Raji (cell line): ENCODE data around the gene ULBP2.

Source experiments
- POLR2A ChIP-seq: IDR thresholded peaks from 2 replicates; pipeline ENCODE4 v1.6.1; 2011; ENCODE audit warnings: low read depth, low read length, control low read depth; ENCODE audit not compliant: insufficient read depth

The ULBP2 gene, protein sequence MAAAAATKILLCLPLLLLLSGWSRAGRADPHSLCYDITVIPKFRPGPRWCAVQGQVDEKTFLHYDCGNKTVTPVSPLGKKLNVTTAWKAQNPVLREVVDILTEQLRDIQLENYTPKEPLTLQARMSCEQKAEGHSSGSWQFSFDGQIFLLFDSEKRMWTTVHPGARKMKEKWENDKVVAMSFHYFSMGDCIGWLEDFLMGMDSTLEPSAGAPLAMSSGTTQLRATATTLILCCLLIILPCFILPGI

DNA sequence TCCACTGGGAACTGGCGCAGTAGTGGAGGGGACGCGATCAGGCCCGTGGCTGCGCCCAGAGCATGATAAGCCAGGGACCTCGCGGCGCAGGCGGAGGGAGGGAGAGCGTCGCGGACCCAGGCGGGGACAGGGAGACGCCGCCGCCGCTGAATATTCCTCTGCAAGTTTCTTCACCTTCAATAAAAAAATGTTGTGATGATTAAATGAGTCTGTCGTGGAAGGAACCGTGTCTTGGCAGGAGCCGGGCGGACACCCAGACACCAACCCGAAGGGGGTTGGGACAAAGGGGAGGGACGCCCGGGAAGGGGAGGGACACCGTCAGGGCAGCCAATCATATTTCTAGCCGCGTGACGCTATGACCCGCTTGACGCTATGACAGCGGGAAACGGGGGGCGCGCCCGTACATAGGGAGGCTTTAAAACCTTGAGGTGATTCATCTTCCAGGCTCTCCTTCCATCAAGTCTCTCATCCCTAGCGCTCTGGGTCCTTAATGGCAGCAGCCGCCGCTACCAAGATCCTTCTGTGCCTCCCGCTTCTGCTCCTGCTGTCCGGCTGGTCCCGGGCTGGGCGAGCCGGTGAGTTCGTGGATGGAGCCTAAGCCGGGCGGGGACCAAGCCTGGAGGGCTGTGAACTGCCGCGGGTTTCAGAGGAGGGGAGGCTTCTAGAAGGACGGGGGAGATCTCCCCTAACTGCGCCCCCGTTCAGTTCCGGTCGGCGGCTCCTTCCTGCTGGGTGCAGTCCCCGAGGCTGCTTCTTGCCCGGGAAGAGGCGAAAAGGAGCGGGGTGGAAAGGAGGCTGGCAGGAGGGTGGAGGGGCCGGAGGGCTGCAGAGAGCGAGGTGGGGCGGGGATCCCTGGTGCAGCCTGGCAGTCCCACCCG, at the start of gene ULBP2:
ULBP2 (plus strand) TSS at position 432 of the 878 bp plus-strand sequence; CDS start at position 491, 59 bp downstream.
- TF ChIP-seq POLR2A, result peak; percentile 57; the same call in 1 of the 2 replicates

DNA sequence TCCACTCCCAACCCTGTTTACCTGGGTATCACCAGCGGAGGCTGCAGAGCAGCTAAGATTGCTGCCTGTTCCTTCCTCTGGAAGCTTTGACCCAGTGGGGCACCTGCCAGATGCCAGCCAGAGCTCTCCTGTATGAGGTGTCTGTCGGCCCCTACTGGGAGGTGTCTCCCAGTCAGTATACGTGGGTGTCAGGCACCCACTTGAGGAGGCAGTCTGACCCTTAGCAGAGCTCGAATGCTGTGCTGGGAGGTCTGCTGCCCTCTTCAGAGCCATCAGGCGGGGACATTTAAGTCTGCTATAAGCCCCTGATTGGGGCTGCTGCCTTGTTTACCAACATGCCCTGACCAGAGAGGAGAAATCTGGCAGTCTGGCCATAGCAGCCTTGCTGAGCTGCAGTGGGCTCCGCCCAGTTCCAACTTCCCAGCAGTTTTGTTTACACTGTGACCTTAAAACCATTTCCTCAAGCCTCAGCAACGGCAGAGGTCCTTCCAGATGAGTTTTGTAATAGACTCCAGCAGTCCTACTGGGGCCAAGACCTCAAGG, 46.7 kb upstream of the ULBP2 start:
- TF ChIP-seq POLR2A, result no peak

DNA sequence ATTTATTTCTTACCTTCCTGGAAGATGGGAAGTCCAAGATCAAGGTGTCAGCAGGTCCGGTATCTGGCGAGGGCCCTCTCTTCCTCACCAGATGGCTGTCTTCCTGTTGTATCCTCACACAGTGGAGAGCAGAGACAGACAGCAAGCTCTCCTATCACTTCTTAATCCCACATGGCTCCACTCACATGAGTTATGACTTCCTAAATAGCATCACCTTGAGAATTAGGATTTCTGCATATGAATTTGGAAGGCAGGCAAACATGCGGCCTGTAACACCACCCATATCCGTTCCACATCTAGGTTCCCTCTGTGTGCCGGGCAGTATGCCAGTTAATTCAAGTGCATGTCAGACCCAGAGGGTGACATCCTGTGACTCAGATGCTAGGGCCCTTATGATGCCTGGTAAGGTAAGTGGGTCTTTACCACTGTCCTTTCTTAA, 46.0 kb upstream of the ULBP2 start:
- TF ChIP-seq POLR2A, result no peak

DNA sequence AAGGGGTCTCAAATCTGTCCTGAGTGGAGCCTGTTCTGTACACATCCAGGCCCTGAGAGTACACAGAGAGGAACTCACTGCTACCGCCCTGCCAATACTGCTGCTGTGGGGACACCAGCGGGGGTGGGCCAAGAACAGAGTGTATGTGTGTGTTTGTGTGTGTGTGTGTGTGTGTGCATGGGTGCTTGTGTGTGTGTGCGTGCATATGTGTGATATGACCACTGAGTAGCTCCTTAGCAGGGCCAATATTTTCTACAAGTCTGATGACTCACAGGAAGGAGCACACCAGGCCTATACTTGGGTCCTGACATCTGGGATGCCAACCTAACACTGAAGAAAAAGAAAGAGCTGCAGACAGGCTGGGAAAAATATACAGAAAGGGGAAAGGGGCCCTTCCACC, 45.3 kb upstream of the ULBP2 start:
- no peak for TF ChIP-seq POLR2A

DNA sequence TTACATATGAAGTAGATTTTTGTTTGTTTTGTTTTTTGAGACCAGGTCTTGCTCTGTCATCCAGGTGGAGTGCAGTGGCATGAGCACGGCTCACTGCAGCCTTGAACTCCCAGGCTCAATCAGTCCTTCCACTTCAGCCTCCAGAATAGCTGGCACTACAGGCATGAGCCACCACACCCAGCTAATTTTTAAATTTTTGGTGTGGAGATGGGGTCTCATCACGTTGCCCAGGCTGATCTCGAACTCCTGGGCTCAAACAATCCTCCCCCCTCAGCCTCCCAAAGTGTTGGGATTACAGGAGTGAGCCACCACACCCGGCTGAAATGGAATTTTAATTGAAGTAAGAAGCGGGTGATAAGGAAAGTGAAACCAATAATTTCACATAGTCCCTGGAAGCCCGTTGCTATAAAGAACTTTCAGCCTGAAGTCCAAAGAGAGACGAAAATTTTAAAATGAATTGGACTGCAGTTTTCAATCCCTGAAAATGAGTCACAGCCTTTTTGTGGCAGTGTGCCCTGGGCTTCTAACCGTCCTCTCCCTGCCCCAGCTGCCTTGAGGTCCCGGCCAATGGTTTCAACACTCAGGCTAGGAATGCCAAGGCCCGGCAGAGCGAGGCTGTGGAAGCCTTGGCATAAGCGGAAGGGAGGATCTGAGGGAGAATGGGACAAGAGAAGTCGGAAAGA, 44.7 kb upstream of the ULBP2 start:
- TF ChIP-seq POLR2A, result no peak

DNA sequence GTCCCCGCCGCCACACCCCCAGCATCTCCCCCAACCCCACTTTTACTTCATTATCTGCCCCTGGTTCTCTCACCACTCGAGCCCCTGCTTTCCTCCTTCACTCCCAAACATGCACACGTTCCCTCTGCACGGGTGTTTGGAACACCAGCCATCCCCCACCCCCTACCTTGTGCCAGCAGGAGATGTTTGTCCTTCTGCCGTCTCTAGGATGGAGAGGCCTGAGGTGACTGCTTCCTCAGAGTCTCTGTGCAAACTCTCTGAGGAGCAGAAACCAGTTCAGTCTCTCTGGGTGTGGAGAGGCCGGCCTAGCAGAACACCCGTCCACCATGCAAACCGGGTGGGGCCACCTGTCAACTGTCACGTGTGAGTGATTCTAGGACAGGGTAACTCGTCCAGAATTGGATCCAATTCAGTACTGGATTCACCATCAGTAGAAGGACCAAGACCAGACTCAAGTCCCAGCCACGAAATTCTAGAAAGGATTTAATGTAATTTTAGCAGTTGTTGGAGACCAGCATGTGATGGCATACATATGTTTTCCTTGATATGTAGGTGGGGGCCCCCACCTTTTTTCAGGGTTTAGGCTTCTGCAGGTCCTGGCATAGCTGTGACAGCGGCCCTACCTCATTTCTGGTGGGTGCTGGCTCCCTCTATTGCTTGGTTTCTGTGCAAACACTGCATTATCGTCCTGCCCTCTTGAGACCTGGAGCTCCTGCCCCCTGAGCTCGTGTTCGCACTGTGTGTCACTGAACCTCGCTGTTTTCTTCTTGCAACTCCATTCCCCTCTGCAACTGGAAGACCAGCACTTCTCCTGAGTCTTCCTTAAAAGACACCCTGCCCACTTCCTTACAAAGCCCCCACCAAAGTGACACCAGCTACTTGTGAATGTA, 43.7 kb upstream of the ULBP2 start, which contains the start of gene RAET1E:
RAET1E (minus strand) TSS at position 259 of the 890 bp plus-strand sequence. CDS start 7,212 bp downstream, outside the sequence.
- no peak for TF ChIP-seq POLR2A

DNA sequence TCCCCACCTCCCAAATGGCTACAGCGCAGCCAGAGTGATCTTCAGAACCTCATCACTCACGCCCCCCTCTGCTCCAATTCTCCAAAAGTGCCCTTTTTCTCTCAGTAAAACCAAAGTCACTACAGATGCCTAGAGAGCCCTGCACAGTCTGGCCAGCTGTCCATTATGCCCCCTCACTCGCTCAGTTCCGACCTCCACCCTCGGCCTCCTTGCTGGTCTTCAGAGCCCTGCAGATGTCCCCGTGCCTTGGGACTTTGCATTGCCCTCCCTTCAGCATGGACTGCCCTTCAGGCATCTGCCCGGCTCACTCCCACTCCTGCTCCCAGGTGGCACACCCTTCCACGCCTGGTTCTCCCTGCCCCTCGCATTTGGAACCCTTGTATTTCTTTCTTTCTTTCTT, 42.8 kb upstream of the ULBP2 start:
- no peak for TF ChIP-seq POLR2A

DNA sequence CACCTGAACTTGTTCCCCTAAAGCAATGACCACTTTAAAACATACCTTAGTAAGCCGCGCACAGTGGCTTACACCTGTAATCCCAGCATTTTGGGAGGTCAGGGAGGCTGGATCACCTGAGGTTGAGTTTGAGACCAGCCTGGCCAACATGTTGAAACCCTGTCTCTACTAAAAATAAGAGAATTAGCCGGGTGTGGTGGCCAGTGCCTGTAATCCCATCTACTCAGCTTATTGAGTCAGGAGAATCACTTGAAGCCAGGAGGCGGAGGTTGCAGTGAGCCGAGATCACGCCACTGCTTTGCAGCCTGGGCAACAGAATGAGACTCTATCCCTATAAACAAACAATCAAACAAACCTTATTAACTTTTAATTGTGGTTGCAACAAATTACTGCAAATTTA, 42.3 kb upstream of the ULBP2 start:
- TF ChIP-seq POLR2A, result no peak

DNA sequence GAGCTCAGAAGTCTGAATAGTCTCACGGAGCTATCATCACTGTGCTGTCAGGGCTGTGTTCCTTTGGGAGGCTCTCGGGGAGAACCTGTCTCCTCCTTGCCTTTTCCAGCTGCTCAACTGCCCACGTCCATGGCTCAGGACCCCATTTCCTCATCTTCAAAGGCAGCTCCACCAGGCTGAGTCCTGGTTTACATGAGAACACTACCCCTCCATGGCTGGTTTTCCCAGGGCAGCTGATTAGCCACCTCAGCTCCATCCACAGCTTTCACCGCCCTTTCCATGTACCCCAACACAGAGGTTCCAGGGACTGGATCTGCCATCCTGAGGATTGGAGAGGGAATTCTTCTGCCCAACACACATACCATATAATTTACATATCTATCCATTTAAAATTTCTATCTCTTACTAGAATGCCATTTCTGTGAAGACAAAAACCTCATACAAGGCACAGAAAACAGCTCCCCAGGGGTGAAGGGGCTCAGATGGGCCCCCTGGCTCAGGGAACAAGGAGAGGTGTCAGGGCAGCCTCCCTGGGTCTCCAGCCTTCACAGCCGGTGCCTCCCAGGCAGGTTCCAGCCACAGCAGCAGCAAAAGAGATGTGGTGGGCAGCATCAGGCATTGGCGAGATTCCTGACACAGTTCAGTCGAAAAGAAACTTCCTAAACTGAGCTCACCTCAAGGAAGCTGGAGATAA, 41.7 kb upstream of the ULBP2 start:
- TF ChIP-seq POLR2A, result no peak

DNA sequence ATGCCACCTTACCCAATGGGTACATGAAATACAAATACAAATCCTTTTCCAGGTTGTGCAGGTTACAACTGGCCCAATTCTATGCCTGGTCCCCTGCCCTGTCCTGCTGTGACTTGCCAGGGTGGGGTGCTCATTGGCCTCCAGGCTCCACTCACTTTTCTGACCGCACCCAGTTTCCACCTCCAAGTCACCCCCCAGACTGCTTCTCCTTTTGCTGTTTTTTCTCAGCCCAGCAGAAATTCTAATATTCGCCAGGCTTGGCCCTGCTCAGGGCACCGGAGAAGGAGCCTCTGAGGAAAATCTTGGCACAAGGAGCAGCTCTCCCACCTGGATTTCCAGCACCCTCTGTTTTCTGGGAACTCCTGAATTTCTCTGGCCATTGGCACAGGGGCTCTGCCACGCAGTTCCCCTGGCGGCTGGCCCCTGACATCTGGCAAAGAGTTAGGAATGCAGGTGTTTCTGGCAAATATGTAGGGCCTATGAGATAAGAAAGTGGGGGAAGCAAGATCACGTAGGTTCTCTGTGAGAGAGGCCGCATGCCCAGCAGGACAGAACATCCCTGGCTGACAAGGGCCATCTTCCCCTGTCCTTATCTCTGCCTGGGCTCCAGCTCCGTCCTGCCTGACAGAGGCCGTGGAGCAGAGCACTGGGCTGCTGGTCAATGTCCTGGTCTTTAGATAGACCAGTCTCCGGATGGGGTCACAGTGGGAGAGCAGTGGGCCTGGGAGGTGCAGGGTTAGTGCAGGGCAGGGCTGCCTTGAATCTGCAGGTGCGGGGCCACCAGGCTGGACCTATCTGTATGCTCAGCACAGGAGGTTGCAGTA, 41.0 kb upstream of the ULBP2 start:
- TF ChIP-seq POLR2A, result no peak

DNA sequence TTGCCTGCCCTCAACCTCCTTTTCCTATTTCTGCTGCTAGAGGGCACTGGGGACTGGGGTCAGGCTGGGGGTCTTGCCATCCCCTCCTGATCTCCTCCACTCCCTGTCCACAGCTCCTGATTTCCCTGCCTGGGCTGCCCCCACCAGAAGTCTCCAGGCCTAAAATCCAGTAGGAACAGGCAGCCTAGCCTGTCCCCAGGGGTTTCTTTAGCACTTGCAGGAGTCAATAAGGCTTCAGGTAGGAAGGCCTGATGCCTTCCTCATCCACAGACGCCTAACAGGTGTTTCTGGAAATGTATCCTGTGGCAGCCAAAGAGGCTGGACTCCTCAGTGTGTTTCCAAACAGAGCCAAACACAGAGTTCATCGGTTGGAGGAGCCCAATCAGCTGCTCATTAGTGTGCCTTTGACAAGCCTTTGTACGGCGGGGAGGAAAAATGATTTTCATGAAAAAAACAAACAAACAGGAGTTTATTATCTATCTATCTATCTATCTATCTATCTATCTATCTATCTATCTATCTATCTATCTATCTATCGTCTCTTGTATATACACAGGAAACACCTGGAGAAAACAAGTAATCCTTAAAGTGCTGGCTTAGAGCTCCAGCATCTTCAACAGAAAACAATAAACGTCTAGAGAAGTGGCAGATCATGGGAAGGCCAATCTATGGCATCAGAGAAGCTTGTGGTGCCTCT, 40.2 kb upstream of the ULBP2 start:
- TF ChIP-seq POLR2A, result no peak

DNA sequence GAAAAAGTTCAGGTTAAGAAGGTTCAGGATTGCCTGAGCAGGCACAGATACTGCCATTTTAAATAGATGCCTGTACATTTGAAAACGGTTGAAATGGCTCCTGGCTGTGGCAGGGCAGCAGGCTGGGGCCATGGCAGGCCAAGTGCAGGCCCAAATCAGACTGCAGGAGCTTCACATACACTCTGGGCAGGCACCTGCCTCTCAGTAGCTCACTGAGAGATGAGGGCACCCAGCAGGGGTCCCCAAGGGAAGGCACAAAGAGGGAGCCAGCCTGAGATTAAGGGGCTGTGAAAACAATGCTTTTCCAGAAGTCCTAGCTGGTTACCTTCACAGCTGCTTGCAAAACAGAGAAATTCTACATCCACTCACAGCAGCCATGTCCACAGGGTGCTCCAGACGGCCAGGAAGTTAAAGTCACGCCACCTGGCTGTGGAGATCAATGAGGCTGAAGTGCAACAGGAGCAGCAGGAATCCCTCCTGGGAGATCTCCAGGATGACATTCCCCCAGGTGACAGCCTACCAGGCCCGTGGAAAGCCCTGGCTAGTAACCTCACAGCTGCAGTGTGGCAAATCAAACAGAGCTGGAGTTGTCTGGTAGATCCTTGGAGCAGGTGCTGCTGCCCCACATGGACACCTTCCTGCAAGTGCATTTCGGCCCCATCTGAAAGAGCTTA, 37.7 kb upstream of the ULBP2 start:
- TF ChIP-seq POLR2A, result no peak
